ENCODE measurements around the gene BCAS3.

Gene BCAS3

GRCh38 chr17:61412860-61413660, 735.4 kb downstream of the BCAS3 start:
- no peak for DNase-seq (ENCODE audit: low spot score)

DNA sequence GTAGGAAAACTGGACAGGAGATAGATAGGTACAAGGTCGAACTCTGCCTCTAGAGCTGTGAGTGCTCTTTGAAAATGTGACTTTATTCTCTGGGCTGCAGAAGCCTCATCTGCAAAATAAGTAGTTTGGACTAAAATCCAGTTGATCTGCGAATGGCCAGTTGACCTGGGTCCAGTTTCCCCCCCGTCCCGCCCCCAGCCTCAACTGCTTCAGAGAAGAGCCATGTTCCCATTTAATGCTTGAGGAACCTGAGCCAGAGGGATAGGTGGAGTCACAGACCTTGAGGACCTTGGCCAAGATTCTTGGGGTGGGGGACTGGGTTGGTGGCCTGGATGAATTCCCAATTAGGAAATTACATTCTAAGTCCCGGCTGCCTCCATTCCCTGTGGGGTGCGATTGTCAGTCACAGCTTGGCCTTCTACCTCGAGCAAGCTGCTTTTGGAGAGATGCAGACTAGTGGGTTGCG, 736.0 kb downstream of the BCAS3 start:
- DNase-seq (ENCODE audit: low spot score), result no peak

GRCh38 chr17:61414141-61414935, 736.7 kb downstream of the BCAS3 start:
- peak; percentile 28 for DNase-seq (ENCODE audit: low spot score)

- DNase-seq (ENCODE audit: low spot score), result no peak
Observed at GRCh38 chr17:61414936-61415251, 737.2 kb downstream of the BCAS3 start.

DNA sequence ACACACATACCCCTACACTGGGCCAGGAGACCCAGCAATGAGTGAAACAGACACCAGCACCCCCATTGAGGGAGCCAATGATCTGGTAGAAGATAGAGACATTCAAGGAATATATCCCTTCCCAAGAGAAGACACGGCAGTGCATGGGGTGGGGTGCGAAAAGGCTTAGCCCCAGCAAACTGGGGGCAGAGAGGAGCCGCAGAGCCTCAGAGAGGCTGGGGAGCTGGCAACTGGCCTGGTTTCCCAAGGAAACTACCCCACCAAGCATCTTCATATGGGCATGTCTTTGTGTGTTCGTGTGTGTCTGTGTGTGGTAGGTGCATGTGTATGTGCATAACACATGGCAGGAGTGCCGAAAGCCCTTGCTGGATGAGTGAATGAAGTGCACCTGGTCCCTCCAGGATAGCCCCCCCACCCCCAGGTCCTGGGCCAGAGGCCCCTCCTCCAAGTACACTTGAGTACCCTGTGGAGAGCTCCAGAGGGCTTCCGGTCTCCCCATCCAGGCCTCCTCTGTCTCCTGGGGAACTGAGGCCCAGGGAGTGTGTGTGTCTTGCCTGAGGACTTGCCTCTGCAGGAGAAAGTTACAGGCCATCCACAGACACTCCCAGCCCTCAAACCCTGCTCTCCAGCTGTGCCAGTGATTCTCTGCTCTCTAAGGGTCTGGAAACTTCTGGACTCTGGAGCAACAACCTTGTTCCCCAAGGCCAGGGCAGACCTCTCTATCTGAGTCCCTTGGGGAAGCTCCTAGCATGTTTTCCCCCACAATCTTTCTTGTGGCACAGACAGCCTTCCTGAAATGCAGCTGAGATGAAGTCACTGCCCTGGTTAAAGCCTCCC, 737.9 kb downstream of the BCAS3 start:
- no peak for DNase-seq (ENCODE audit: low spot score)

DNA sequence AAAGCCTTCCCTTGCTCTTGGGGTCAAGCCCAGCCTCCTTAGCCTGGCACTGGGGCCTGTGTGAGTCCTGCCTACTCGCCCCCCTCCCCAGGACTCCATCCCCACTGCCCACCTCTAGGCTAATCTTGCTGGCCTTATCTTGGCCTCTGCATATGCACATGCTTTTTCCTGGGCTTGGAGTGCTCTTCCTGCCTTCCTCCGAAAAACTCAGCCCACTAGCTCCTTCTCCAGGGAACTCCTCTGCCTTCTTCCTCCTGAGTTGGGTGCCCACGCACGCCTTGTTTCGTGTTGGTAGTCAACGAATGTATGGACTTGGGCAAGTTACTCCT, 738.5 kb downstream of the BCAS3 start:
- no peak for DNase-seq (ENCODE audit: low spot score)

- peak; percentile 93 for DNase-seq (ENCODE audit: low spot score)
Observed at GRCh38 chr17:61416540-61417363, 739.1 kb downstream of the BCAS3 start.

- DNase-seq (ENCODE audit: low spot score), result no peak
Observed at GRCh38 chr17:61418449-61418848, 740.8 kb downstream of the BCAS3 start.

DNA sequence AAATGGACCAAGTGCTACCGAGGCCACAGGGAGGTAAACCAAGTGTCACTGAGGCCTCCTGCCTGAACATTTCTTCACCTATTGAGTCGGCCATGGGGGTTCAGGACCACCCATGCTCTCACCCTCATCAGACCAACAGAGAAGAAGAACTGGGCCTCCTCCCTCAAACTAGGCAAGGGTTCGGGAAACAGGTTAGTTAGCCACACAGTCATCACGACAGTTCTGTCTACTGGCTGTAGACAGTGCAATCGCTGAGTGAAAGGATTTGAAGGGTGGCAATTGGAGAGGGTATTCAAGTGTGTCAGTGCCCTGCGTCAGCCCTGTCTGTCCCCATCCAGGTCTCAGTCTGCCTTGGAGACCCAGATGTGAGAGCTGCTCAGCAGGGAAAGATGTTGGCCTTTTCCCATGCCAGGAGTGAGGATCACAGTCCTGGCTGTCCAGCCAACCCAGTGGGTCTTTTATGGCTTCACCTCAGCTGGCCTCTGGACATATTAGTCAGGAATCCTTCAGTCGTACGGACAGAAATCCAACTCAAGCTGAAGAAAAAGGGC, 741.9 kb downstream of the BCAS3 start:
- DNase-seq (ENCODE audit: low spot score), result no peak

GRCh38 chr17:61420052-61420451, 742.4 kb downstream of the BCAS3 start:
- DNase-seq (ENCODE audit: low spot score), result peak; percentile 47

GRCh38 chr17:61420745-61421398, 743.2 kb downstream of the BCAS3 start:
- no peak for DNase-seq (ENCODE audit: low spot score)

GRCh38 chr17:61421460-61421859, 743.8 kb downstream of the BCAS3 start:
- DNase-seq (ENCODE audit: low spot score), result no peak

GRCh38 chr17:61422116-61422799, 744.6 kb downstream of the BCAS3 start:
- DNase-seq (ENCODE audit: low spot score), result no peak

GRCh38 chr17:61422869-61423268, 745.2 kb downstream of the BCAS3 start:
- no peak for DNase-seq (ENCODE audit: low spot score)

DNA sequence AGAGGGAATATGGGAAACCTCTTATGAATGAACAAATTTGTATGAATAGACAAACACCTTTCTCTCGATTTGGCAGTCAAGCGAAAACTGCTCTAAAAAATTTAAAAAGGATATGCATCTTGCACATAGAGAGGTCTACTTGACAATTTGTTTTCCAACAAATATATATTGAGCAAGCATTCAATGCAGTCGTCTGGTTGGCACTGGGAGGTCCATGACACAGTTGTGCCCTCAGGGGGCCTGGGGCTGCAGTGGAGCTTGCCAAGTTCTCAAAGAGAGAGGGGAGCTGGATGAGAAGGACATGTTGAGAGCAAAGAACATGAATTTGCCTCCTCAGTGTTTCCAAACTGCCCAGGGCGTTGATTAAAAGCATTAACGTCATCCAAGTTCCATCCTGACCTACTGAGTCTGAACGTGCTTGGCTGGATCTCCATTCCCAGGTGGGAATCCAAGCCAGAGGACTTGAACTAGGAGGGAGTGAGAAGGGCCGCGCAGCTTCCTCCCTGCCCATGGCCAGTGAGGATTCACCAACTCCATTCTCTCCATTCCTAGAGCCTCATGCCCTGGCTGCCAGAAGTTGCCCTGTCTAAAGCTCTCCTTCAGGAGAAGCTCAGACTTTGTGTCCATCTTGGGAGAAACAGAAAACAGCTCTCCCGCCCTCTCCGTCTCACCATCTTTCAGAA, 746.5 kb downstream of the BCAS3 start:
- no peak for DNase-seq (ENCODE audit: low spot score)

DNA sequence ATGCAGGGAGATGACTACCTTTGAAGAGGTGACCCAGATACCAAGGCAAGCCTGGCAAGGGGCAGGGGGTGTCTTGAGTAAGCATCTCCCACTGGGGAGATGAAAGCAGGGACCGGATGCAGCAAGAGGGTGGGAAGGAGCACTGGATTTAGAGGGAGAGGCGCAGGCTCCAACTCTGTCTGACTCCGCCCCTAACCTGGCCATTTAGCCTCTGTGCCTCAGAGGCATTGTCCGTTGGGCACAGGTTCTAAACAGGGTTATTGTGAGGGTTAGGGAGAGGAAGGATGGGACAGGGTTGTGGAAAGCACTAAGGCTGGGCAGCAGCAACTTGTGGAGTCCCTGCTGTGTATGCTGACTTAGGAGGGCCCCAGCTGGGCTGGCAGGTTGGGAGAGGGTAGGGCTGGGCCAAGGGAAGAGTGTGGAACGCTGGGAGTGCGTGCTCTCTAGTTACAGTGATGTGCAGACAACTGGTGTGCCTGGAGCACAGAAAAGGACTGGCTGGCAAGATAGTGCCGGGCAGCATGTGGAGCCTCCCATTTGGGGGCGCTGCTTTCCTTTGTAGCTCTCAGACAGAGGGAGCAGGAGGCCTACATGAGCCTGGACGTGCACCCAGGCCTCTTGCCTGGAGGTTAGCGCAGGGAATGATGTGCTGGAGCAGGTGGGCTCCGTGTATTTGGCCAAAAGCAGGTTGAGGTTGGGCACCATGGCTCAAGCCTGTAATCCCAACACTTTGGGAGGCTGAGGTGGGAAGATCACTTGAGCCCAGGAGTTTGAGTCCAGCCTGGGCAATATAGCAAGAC, 748.2 kb downstream of the BCAS3 start:
- DNase-seq (ENCODE audit: low spot score), result peak; percentile 47

- DNase-seq (ENCODE audit: low spot score), result no peak
Observed at GRCh38 chr17:61426482-61427304, 749.0 kb downstream of the BCAS3 start.

- DNase-seq (ENCODE audit: low spot score), result no peak
Observed at GRCh38 chr17:61427567-61427966, 749.9 kb downstream of the BCAS3 start.

All from D341Med (cell line).